Heart left ventricle (tissue), 16 donors: Measurements from ENCODE around the gene CCDC154. TPM values are rescaled to one million over a fixed set of nuclear protein-coding genes. Genes with fewer than 3 reads are reported as not detected.
A peak's percentile ranks its signal among the peaks of the same experiment; 100 is the strongest.

Source experiments
- ATAC-seq, 4 donors: fragments of 200-7000 bp; cut with Tn5 transposase; one replicate each; pipeline ENCODE4 v1.9.1; 2020 to 2022; ENCODE audit warnings: moderate library complexity in 4 of 4, mild to moderate bottlenecking in 3 of 4, moderate number of reproducible peaks in 1 of 4
- DNase-seq, 5 donors: peaks; one replicate each; pipeline ENCODE4 v3.0.0-alpha.2; 2020
- H3K27ac ChIP-seq, 12 donors: fragments of 200-600 bp; sonication (generic) in 4 of 12; one replicate each; pipeline versions ENCODE4 v1.5.0 to v1.8.0; 2016 to 2022; ENCODE audit warnings: mild to moderate bottlenecking in 2 of 12
- H3K27me3 ChIP-seq, 9 donors: fragments of 200-600 bp; sonication (generic) in 2 of 9; one replicate each; pipeline versions ENCODE4 v1.5.1 to v1.8.0; 2016 to 2022; ENCODE audit warnings: mild to moderate bottlenecking in 3 of 9
- H3K36me3 ChIP-seq, 9 donors: fragments of 200-600 bp; sonication (generic) in 2 of 9; one replicate each; pipeline versions ENCODE4 v1.5.0 to v1.8.0; 2018 to 2022; ENCODE audit warnings: mild to moderate bottlenecking in 2 of 9
- H3K4me1 ChIP-seq, 12 donors: fragments of 200-600 bp; sonication (generic) in 4 of 12; one replicate each; pipeline versions ENCODE4 v1.5.0 to v1.8.0; 2016 to 2022; ENCODE audit warnings: mild to moderate bottlenecking in 3 of 12
- H3K4me3 ChIP-seq, 12 donors: fragments of 200-600 bp; sonication (generic) in 4 of 12; one replicate each; pipeline versions ENCODE4 v1.5.0 to v1.8.0; 2017 to 2022; ENCODE audit warnings: mild to moderate bottlenecking in 9 of 12, moderate library complexity in 4 of 12
- H3K9me3 ChIP-seq, 12 donors: fragments of 200-600 bp; sonication (generic) in 4 of 12; one replicate each; pipeline versions ENCODE4 v1.5.0 to v1.8.0; 2016 to 2022; ENCODE audit warnings: mild to moderate bottlenecking in 1 of 12
- CTCF ChIP-seq, 12 donors: fragments of 200-600 bp; sonication (generic) in 4 of 12; IDR thresholded peaks; one replicate each; pipeline versions ENCODE4 v1.5.0 to v1.8.0; 2018 to 2022; ENCODE audit warnings: antibody characterized with exemption in 12 of 12, mild to moderate bottlenecking in 5 of 12
- POLR2A ChIP-seq, 2 donors: fragments of 450-650 bp; IDR thresholded peaks; one replicate each; pipeline ENCODE4 v1.6.1; 2017; ENCODE audit warnings: antibody characterized with exemption in 2 of 2, mild to moderate bottlenecking in 2 of 2, moderate library complexity in 2 of 2
- WGBS, 4 donors: extraction: QIAGEN DNeasy Blood & Tissue Kit in 2 of 4; methylation state at CpG; one replicate each; pipeline versions ENCODE4 v1.1.5 to v1.1.7; 2013 to 2018; 5-methylcytosine and 5-hydroxymethylcytosine counted together
- intact Hi-C, 10 donors: fragments of 100-400 bp; cut with DNase I; formaldehyde crosslinking; loops; one replicate each; pipeline versions ENCODE4 v1.11.1 to v1.14.2; 2022
- polyA plus RNA-seq, 2 donors: library from polyadenylated mRNA; stranded (reverse); fragments of 200-250 nt; gene quantifications; one replicate each; pipeline ENCODE4 v1.2.3, GENCODE V29; 2013
- total RNA-seq, 9 donors: library from RNA; depleted of rRNA in 2 of 9; stranded (reverse); fragments of >200 nt in 2 of 9; fragmentation: NEBNext Ultra II Directional in 3 of 9; extraction: Animal tissue kit (Norgen Biotek cat#: 25700) in 3 of 9; gene quantifications; one replicate each; pipeline versions ENCODE4 v1.1.0 to v1.2.4, GENCODE V29; 2016 to 2023
- donor health status: ischemic (EF 13 %, LVEDD 7.1; RV severe dilation, severe dysfunction).
- donor health status: healthy with polysubstance abuse.
- donor health status: DM: no; HTN: yes; CAD: no.
- donor health status: DM: no; HTN: no; CAD: no.
- donor health status: ischemic (EF 25% LVEDD 6.9; RV normal size, moderate dysfunction).
- donor health status: ischemic (EF 25% LVEDD 5.7; RV mildly dilated, moderate dysfunction).
- donor health status: healthy.
- donor health status: DM: yes; HTN: yes; CAD: no.
- donor health status: ischemic (EF 35%, LVEDD 5.7; RV mildly dilated, moderate dysfunction).
- donor health status: nonischemic (EF 11% LVEDD 7.7; RV severe dilation, severe dysfunction).
- donor health status: DM: yes; HTN: yes; CAD: no.
- donor health status: PGD.
- donor health status: ischemic (EF 29% LVEDD 5.4; RV normal size, mild dysfunction).
- donor health status: nonischemic (EF 23%, LVEDD 6.1; RV moderate dilation, normal function).

CCDC154 gene
- total and polyA plus RNA-seq, 11 donors, result 0.14 to 1.5 (median 0.68) TPM; not detected in 2

GRCh38 chr16:1397779-1398178, 46.6 kb downstream of the CCDC154 start:
- ATAC-seq, result no peak
- no peaks in the 10 kb centered on the region for H3K27me3 ChIP-seq
- H3K4me3 ChIP-seq, result no peak overlapping the region
- peaks cover 0 to 89% (median 80%) of the 10 kb centered on the region in 9 donors for H3K36me3 ChIP-seq
- no peak for TF ChIP-seq POLR2A (IDR thresholded peaks at IDR 0.05)
- WGBS, 4 donors, result 93 to 95% (median 94%) methylated on average over 17 to 21 of the region's 21 CpGs
- no peaks in the 10 kb centered on the region for H3K9me3 ChIP-seq
- no peak overlapping the region for H3K27ac ChIP-seq
- intact Hi-C loops, result no loop called here
- no peak for DNase-seq
- H3K4me1 ChIP-seq, result no peaks in the 10 kb centered on the region

GRCh38 chr16:1395444-1396031, 48.8 kb downstream of the CCDC154 start:
- Histone ChIP-seq H3K4me1 (no peaks in the 10 kb centered on the region), H3K27ac (no peak overlapping the region), H3K4me3 (no peak overlapping the region), H3K27me3 (no peaks in the 10 kb centered on the region), H3K36me3 (peaks cover 0 to 87% (median 77%) of the 10 kb centered on the region in 9 donors), H3K9me3 (no peaks in the 10 kb centered on the region)
- intact Hi-C loops, result no loop called here
- WGBS, 4 donors, result 93 to 94% (median 94%) methylated on average over 15 to 22 of the region's 22 CpGs
- no peak for ATAC-seq
- no peak for DNase-seq
- TF ChIP-seq CTCF (IDR thresholded peaks at IDR 0.05) (no peak), POLR2A (IDR thresholded peaks at IDR 0.05) (no peak)

GRCh38 chr16:1394367-1394951, 49.9 kb downstream of the CCDC154 start:
- DNase-seq, result no peak
- WGBS, 4 donors, result 91 to 94% (median 92%) methylated on average over 19 of the region's 19 CpGs

GRCh38 chr16:1393613-1394176, 50.7 kb downstream of the CCDC154 start:
- Histone ChIP-seq H3K36me3 (peaks cover 0 to 87% (median 78%) of the 10 kb centered on the region in 9 donors), H3K27me3 (no peaks in the 10 kb centered on the region), H3K9me3 (no peaks in the 10 kb centered on the region), H3K4me1 (no peaks in the 10 kb centered on the region), H3K27ac (no peak overlapping the region), H3K4me3 (no peak overlapping the region)
- intact Hi-C loops, result no loop called here
- WGBS, 4 donors, result 96 to 97% (median 96%) methylated on average over 20 to 21 of the region's 21 CpGs
- DNase-seq, result no peak
- peak in 1 of 4 donors; percentile 18 for ATAC-seq
- no peak for TF ChIP-seq POLR2A (IDR thresholded peaks at IDR 0.05)
- no peak for TF ChIP-seq CTCF (IDR thresholded peaks at IDR 0.05)

More at GRCh38 chr16:1394367-1394951, 49.9 kb downstream of the CCDC154 start:
- peaks cover 0 to 87% (median 79%) of the 10 kb centered on the region in 9 donors for H3K36me3 ChIP-seq
- H3K27ac ChIP-seq, result no peak overlapping the region
- no peak overlapping the region for H3K4me3 ChIP-seq
- H3K4me1 ChIP-seq, result no peaks in the 10 kb centered on the region
- intact Hi-C loops, result no loop called here
- ATAC-seq, result no peak
- H3K9me3 ChIP-seq, result no peaks in the 10 kb centered on the region
- TF ChIP-seq CTCF (IDR thresholded peaks at IDR 0.05) (no peak), POLR2A (IDR thresholded peaks at IDR 0.05) (no peak)
- H3K27me3 ChIP-seq, result no peaks in the 10 kb centered on the region
